Smooth muscle cell (in vitro differentiated cells): ENCODE data around the gene LYG1. TPM values are rescaled to one million over a fixed set of nuclear protein-coding genes. Genes with fewer than 3 reads are reported as not detected.
"Not testable (repeated sequence)": the region's sequence is repeated elsewhere in the genome, so short reads cannot be mapped to it uniquely, and the experiment has no call there.

Experiments used
- DNase-seq: peaks from one replicate; lab custom pipeline; 2025; ENCODE audit not compliant: unreplicated experiment; lab: John Stamatoyannopoulos, UW
- H2AFZ ChIP-seq: fragments of 200-600 bp; sonication (generic); 2 replicates; pipeline ENCODE4 v1.6.0; 2016; ENCODE audit warnings: antibody characterized with exemption, low read depth, mild to moderate bottlenecking
- H3F3A ChIP-seq: fragments of 200-600 bp; sonication (generic); 2 replicates; pipeline ENCODE4 v1.6.0; 2017; ENCODE audit warnings: antibody characterized with exemption, low read depth
- H3K27ac ChIP-seq: fragments of 200-600 bp; sonication (generic); 2 replicates; pipeline ENCODE4 v1.5.1; 2016; ENCODE audit warnings: low read depth, mild to moderate bottlenecking
- H3K27me3 ChIP-seq: fragments of 200-600 bp; sonication (generic); 2 replicates; pipeline ENCODE4 v1.6.1; 2016; ENCODE audit warnings: low read depth, mild to moderate bottlenecking
- H3K36me3 ChIP-seq: fragments of 200-600 bp; sonication (generic); 2 replicates; pipeline ENCODE4 v1.5.1; 2016; ENCODE audit warnings: low read depth
- H3K4me1 ChIP-seq: fragments of 200-600 bp; sonication (generic); 2 replicates; pipeline ENCODE4 v1.5.1; 2016; ENCODE audit warnings: low read depth
- H3K4me2 ChIP-seq: fragments of 200-600 bp; sonication (generic); 2 replicates; pipeline ENCODE4 v1.6.0; 2016; ENCODE audit warnings: mild to moderate bottlenecking
- H3K4me3 ChIP-seq: fragments of 200-600 bp; sonication (generic); 2 replicates; pipeline ENCODE4 v1.5.1; 2016; ENCODE audit warnings: mild to moderate bottlenecking
- H3K79me2 ChIP-seq: fragments of 200-600 bp; sonication (generic); 2 replicates; pipeline ENCODE4 v1.6.0; 2016; ENCODE audit warnings: low read depth, mild to moderate bottlenecking
- H3K9ac ChIP-seq: fragments of 200-600 bp; sonication (generic); 2 replicates; pipeline ENCODE4 v1.6.0; 2016; ENCODE audit warnings: low read depth
- H3K9me3 ChIP-seq: fragments of 200-600 bp; sonication (generic); replicated peaks from 2 replicates; pipeline ENCODE4 v1.5.1; 2016; ENCODE audit warnings: low read depth
- H4K20me1 ChIP-seq: fragments of 200-600 bp; sonication (generic); 2 replicates; pipeline ENCODE4 v1.6.0; 2016; ENCODE audit warnings: low read depth
- WGBS: methylation state at CpG from one replicate; pipeline ENCODE4 v1.1.7; 2016; ENCODE audit warnings: low lambda C conversion rate; 5-methylcytosine and 5-hydroxymethylcytosine counted together
- polyA plus RNA-seq: library from polyadenylated mRNA; unstranded; fragments of >200 nt; fragmentation: Nextera tagmentation; extraction: Ambion mirVana; gene quantifications from 2 replicates; pipeline ENCODE4 v1.2.1, GENCODE V29; 2016
- total RNA-seq: library from RNA; depleted of rRNA; stranded (reverse); fragments of >200 nt; gene quantifications from 2 replicates; pipeline ENCODE4 v1.2.3, GENCODE V29; 2014
- TF ChIP-seq, protein P1 (sequence below): fragments of 200-600 bp; sonication (generic); IDR thresholded peaks from 2 replicates; pipeline ENCODE4 v1.5.1; 2017; ENCODE audit warnings: borderline replicate concordance, mild to moderate bottlenecking, antibody characterized with exemption; ENCODE audit not compliant: insufficient read depth, poor library complexity, severe bottlenecking

LYG1 gene
- total RNA-seq: 1.1 and 1.6 TPM in 2 replicates
- polyA plus RNA-seq: 0.16 and 1.5 TPM in 2 replicates

DNA sequence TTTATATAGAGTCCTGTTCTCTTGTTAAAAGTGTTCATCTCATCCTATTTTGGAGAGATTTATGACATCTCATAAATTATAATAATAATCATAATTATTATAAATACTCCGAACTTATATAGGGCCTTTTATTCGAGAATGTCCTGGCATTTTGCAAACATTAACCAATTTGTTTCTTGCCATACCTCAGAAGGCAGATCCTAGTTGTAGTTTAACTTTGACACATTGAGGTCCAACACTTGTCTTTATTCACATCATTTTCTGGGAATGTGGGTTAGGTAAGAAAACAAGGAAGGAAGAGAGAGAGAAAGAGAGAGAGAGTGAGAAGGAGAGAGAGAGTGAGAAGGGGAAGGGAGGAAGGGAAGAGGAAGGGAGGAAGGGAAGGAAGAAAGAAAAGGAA lies at the start of gene LYG1:
Gene LYG1, minus strand, starts transcription at position 101 of the 400 bp plus-strand sequence. CDS start 5,527 bp downstream, outside the sequence.
- H2AFZ ChIP-seq, H3K9ac ChIP-seq, H4K20me1 ChIP-seq, H3K36me3 ChIP-seq, H3K79me2 ChIP-seq, H3K4me2 ChIP-seq, H3F3A ChIP-seq, H3K9me3 ChIP-seq, H3K4me3 ChIP-seq, H3K27ac ChIP-seq, H3K27me3 ChIP-seq, H3K4me1 ChIP-seq, DNase-seq: not testable (repeated sequence)
- 96% methylated on average over 2 of the region's 2 CpGs for WGBS

DNA sequence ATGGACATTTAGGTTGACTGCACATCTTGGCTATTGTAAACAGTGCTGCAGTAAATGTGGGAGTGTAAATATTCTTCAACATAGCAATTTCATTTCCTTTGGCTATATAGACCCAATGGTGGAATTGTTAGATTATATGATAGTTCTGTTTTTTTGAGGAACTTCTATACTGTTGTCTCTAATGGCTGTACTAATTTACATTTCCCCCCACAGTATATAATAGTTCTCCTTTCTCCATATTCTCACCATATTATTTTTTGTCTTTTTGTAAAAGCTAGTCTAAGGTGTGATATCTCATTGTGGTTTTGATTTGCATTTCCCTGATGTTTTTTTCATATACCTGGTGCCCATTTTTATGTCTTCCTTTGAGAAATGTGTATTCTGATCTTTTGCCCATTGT lies 49.2 kb upstream of the LYG1 start:
- H3K9me3 ChIP-seq: no peaks in the 10 kb centered on the region
- no peaks in the 10 kb centered on the region for H3K27me3 ChIP-seq
- H3K4me2 ChIP-seq: no peak overlapping the region
- no peak overlapping the region for H3K27ac ChIP-seq
- no peaks in the 10 kb centered on the region for H3K36me3 ChIP-seq
- TF ChIP-seq, protein P1, sequence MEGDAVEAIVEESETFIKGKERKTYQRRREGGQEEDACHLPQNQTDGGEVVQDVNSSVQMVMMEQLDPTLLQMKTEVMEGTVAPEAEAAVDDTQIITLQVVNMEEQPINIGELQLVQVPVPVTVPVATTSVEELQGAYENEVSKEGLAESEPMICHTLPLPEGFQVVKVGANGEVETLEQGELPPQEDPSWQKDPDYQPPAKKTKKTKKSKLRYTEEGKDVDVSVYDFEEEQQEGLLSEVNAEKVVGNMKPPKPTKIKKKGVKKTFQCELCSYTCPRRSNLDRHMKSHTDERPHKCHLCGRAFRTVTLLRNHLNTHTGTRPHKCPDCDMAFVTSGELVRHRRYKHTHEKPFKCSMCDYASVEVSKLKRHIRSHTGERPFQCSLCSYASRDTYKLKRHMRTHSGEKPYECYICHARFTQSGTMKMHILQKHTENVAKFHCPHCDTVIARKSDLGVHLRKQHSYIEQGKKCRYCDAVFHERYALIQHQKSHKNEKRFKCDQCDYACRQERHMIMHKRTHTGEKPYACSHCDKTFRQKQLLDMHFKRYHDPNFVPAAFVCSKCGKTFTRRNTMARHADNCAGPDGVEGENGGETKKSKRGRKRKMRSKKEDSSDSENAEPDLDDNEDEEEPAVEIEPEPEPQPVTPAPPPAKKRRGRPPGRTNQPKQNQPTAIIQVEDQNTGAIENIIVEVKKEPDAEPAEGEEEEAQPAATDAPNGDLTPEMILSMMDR: no peak
- no peaks in the 10 kb centered on the region for H3K4me1 ChIP-seq
- no peak for DNase-seq
- peaks cover 100% of the 10 kb centered on the region for H3K79me2 ChIP-seq
- no peaks in the 10 kb centered on the region for H3F3A ChIP-seq
- H2AFZ ChIP-seq: no peak overlapping the region
- H3K4me3 ChIP-seq: no peak overlapping the region
- peaks cover 97% of the 10 kb centered on the region for H4K20me1 ChIP-seq
- no peak overlapping the region for H3K9ac ChIP-seq

DNA sequence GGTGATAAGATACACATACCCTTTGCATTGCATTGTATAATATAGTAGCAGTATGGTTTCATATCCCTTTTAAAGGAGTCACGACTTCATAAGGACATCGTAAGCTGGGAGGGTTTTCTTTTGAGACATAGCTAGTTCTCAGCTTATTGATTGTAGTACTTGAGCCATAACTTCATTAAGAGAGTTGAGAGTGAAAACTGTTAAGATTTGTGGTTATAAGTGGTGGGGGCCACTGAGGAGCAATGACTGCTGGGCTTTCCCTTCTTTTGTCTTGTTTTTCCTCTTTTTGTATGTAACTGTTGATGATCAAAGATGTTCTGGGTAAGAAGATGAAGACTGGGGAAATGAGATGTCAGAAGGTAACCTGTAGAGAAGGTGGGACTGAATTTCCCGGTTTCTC lies 47.2 kb upstream of the LYG1 start:
- Histone ChIP-seq H3K27ac (no peak overlapping the region), H3K36me3 (no peaks in the 10 kb centered on the region), H3K79me2 (peaks cover 100% of the 10 kb centered on the region), H3K4me1 (no peaks in the 10 kb centered on the region), H3K4me2 (no peak overlapping the region), H3K9me3 (no peaks in the 10 kb centered on the region), H3K4me3 (no peak overlapping the region), H3K9ac (no peak overlapping the region), H3F3A (no peaks in the 10 kb centered on the region), H2AFZ (no peak overlapping the region), H4K20me1 (peaks cover 98% of the 10 kb centered on the region), H3K27me3 (no peaks in the 10 kb centered on the region)
- TF ChIP-seq, protein P1: no peak
- 98% methylated on average over 3 of the region's 3 CpGs for WGBS
- no peak for DNase-seq

DNA sequence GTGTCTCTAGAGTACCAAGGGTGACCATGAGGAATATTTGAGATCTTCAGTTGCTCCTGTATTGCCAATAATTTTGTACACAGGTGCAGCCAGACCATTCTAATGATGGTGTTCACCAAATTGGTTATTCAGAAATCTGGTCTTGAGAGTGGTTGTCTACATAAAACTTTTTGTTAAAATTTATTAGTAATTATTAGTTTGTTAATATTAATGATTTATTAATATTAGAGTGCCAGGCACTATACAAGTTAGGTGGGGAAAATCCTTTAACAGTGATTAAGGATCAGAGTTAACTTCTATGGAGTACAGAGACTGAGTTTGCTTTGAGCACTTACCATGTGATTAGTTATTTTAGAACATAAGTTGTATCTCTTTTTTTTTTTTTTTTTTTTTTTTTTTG lies 45.2 kb upstream of the LYG1 start:
- no peak overlapping the region for H2AFZ ChIP-seq
- peaks cover 99% of the 10 kb centered on the region for H4K20me1 ChIP-seq
- no peak overlapping the region for H3K27ac ChIP-seq
- TF ChIP-seq, protein P1: no peak
- no peaks in the 10 kb centered on the region for H3F3A ChIP-seq
- no peak overlapping the region for H3K4me3 ChIP-seq
- H3K9me3 ChIP-seq: no peaks in the 10 kb centered on the region
- H3K4me1 ChIP-seq: no peaks in the 10 kb centered on the region
- no peak overlapping the region for H3K9ac ChIP-seq
- no peaks in the 10 kb centered on the region for H3K36me3 ChIP-seq
- no peak overlapping the region for H3K4me2 ChIP-seq
- H3K27me3 ChIP-seq: no peaks in the 10 kb centered on the region
- peaks cover 100% of the 10 kb centered on the region for H3K79me2 ChIP-seq
- DNase-seq: no peak

- 96% methylated on average over 7 of the region's 7 CpGs for WGBS
- not testable (repeated sequence) for H3K9me3 ChIP-seq, H2AFZ ChIP-seq, H3K4me3 ChIP-seq, DNase-seq, H3K4me2 ChIP-seq, H3K9ac ChIP-seq, H3K27me3 ChIP-seq, H3K4me1 ChIP-seq, H3F3A ChIP-seq, H3K27ac ChIP-seq, H3K36me3 ChIP-seq
- Histone ChIP-seq H3K79me2 (peaks cover 100% of the 10 kb centered on the region), H4K20me1 (peaks cover 99% of the 10 kb centered on the region)
These were observed 44.4 kb upstream of the LYG1 start for GRCh38 chr2:99345446-99345845.
